GM19324 (cell line): ENCODE data around the gene BLOC1S3.

Source experiments
- ATAC-seq: cut with Tn5 transposase; IDR thresholded peaks from one replicate; pipeline ENCODE4 v1.9.1; 2021; ENCODE audit warnings: mild to moderate bottlenecking, moderate library complexity; ENCODE audit not compliant: unreplicated experiment, low FRiP score

The BLOC1S3 gene

GRCh38 chr19:45160870-45161737 lies 17.5 kb upstream of the BLOC1S3 start, which contains the start of gene NKPD1:
Gene NKPD1 (minus strand): TSS chr19:45160982. CDS start chr19:45160150, 832 bp downstream.
- ATAC-seq = no peak

DNA sequence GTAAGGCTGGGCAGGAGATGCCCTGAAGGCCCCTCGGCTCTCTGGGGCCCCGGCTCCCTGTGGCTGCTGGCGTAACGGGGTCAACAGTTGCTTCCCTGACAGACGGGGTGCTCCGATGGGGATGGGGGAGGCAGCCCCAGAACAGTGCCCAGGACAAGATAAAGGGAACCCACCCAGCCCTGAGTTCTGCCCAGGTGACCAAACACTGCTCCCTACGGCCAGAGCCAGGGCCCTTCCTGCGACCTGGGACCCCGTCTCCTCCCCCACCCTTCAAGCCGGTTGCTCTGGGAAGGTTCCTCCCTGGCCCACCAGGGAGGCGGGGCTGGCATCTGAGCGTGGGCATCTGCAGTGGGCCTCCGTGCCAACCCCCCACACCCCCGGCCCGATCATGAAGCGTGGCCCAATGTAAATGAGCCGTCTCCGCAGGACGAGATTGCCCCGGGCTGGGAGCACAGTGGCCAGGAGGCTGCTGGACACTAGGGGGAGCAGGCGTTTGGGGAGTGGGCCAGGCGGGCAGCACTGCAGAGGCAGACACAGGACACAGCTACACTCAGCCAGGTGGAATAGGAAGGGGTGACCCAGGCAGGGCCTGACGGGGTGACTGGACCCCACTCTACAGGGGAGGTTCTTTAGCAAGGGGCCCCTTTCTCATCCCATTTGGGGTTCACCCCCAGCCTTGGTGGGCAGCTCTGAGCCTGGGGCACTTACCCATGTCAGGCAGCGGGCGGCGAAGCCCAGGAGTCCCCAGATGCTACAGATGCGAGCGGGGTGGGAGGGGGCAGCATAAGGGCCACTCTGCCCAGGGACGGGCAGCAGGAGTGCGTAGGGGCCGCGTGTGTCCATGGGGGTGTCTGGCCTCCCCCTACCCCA lies 16.6 kb upstream of the BLOC1S3 start:
- no peak for ATAC-seq

- no peak for ATAC-seq
Measured at GRCh38 chr19:45162608-45163143, 15.9 kb upstream of the BLOC1S3 start.

DNA sequence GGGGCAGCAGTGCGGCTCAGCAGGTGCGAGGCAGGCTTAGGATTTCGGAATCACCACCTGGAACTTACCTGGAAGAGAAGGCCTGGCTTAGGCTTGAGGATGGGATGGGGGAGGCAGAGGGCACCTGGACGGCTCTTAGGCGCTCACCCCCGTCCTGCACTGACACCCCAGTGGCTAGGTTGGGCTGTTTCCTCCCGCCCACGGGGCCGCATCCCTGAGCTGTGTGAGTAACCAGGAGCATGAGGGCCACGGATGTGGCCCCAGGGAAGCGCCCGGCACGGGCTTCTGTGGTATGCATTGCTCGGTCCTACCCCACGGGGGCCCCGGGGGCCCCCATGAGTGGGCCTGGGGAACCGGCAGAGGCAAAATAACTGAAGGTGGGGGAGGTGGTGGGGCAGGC lies 15.4 kb upstream of the BLOC1S3 start:
- ATAC-seq = no peak

GRCh38 chr19:45163751-45164460 lies 14.7 kb upstream of the BLOC1S3 start:
- no peak for ATAC-seq

DNA sequence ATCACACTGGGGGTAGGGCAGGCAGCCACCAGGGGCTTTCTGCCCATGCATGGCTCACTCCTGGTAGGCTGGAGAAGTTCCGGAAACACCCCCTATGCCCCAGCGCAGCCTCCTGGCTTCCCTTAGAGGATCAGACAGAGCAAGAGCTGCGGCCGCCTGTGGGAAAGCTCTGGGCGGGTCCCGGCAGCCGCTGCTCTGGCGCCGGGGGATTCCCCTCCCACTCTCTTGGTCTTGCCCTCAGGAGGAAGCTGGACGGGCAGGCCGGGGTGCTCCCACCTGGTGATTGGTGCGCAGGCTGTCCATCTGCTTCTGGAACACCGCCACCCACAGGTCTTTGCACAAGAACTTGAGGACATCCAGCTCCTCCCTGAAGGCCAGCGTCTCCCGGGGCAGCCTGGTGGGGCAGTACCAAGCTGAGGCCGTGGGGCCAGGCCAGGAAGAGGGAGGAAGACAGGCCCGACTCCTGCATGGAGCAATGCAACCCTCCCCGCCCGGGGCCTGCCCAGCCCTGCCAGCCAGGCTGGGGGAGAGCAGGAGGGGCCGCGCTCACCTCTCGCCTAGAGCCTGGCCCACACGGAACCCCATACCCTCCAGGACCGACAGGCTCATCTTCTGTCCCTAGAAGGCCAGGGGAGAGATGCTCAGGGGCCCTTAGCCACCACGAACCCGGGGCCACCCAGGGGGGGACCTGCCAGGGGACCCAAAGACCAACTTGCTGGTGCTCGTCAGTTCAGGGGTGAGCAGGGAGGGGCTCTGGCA lies 13.8 kb upstream of the BLOC1S3 start:
- ATAC-seq = no peak

DNA sequence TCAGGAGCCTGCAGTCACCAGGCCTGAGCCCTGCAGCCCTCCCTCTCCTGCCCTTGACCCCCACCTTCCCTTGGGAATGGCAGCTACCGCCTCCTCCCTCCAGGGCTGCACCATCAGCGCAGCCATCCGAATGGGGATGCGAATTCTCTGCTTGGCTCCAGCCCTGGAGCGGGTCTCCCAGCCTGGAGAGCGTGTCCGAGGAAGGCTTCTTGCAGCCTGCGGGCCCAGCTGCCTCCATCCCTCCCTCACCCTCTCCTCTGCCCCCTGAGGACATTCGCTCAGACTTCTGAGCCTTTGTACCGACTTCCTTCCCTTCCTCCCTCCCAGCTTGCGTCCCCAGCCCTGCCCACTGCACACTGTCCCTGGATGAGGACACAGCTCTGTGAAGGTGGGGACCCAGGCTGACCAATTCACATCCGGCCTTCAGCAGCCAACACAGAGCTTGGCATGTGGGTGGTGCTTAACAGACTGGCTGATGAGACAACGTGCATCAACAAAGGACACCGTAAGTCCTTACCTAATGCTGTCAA lies 11.8 kb upstream of the BLOC1S3 start:
- ATAC-seq = no peak

- ATAC-seq = no peak
Measured at GRCh38 chr19:45168767-45169351, 9.7 kb upstream of the BLOC1S3 start.

GRCh38 chr19:45169602-45170001 lies 9.0 kb upstream of the BLOC1S3 start:
- no peak for ATAC-seq

DNA sequence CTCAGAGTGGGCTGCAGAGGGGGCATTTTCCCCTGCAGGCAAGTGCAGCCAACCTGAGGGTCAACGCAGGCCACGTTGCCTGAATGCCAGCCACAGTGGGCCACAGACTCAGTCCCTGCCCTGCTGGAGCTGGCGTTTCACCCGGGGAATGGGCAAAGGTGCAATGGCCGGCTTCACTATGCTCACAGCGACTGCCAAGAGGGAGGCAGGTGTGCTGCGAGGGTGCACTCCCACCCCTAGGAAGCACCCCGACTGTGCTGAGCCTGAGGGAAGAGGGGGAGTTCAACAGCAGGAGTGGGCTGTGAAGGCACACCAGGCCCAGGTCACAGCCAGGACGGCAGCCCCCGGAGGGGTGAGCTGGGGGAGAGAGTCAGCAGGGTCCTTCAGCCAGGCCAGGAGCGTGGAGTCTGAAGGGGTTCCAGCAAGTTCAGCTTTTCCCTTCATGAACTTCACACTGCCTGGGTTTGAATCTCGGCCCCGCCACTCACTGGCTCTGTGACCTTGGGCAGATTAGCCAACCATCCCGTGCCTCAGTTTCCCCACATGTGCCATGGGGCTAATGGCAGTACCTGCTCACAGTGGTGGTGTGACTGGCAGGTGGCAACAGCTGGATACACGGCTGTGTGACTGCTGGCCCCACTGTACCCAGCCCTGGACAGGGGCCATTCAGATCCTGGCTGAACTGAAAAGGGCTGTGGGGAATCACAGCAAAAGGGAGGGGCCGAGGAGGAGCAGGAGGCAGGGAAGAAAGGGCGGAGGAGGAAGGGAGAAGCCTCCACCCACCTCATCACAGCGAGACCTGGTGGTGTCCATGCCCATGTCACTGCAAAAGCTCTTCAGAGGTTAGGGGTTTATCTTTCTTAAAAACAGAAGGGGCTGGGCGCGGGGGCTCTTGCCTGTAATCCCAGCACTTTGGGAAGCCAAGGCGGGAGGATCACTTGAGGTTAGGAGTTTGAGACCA lies 8.2 kb upstream of the BLOC1S3 start:
- ATAC-seq = no peak

DNA sequence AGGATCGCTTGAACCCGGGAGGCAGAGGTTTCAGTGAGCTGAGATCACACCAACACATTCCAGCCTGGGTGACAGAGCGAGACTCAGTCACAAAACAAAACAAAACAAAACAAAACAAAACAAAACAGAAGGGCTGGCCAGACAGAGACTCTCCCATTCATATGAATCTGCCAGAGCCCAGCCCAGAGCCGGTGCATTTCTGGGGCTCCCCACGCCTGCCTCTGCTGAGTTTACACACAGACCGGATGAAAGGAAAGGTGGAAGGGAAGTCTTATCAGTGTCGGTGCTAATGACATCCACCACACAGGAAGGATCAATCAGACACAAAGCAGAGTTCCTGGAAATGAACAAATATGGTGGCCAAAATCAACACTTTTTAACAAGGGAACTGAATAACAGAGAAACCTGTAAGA lies 7.4 kb upstream of the BLOC1S3 start:
- no peak for ATAC-seq

GRCh38 chr19:45172173-45172572 lies 6.4 kb upstream of the BLOC1S3 start:
- ATAC-seq = no peak

GRCh38 chr19:45172611-45173208 lies 5.9 kb upstream of the BLOC1S3 start:
- no peak for ATAC-seq

DNA sequence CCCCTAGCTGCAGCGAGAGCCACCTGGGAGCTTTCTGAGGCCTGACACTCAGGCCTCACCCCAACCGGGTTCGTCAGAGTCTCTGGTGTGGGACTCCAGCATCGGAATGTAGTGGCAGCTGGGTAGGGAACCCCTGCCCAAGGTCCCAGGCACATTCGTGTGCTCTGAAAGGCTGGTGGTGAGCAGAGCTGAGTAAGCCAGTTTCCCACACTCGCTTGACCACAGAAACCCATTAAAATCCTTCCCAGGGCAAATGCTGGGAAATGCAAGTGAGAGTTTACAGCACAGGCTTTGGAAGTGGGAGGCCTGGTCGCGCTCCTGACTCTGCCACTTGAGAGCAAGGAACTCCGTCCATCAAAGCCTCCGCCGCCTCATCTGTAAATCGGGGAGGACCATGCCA lies 4.8 kb upstream of the BLOC1S3 start:
- ATAC-seq = no peak

GRCh38 chr19:45175515-45176345 lies 2.9 kb upstream of the BLOC1S3 start:
- ATAC-seq = no peak

DNA sequence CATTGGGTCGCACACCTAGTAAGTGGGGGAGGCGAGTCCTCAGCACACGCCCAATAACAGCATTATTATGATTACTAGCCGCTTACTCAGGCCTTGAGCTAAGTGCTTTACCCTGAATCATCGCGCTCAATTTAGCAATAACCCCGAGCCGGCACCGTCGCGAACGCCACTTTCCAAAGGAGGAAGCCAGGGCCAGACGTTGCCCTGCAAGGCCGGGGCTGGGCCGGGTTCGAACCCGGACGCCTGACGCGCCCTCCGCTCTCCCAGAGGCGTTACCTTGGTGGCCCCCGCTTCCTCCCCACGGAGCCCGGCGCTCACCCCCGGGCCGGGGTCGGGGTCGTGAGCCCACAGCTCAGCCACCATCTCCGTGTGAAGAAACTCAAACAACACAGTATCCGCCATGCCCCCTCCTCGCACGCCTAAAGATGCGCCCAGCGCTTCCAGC lies 745 bp upstream of the BLOC1S3 start, which contains the start of gene TRAPPC6A:
Gene TRAPPC6A (minus strand): TSS at position 421 of the 445 bp plus-strand sequence. CDS start 19 bp downstream, at position 402.
- no peak for ATAC-seq
